Non-pigmented ciliary epithelial cell (primary cell): ENCODE data around the gene CARD11.
"Not testable (repeated sequence)": the region's sequence is repeated elsewhere in the genome, so short reads cannot be mapped to it uniquely, and the experiment has no call there.

Experiments used
- DNase-seq: peaks from one replicate; pipeline ENCODE4 v3.0.0-alpha.2; 2010; ENCODE audit warnings: low read depth

CARD11 gene

GRCh38 chr7:2924866-2925840, 118.5 kb downstream of the CARD11 start:
- DNase-seq: no peak

- DNase-seq: no peak
These were observed 119.6 kb downstream of the CARD11 start for GRCh38 chr7:2923886-2924574.

GRCh38 chr7:2923291-2923781, 120.3 kb downstream of the CARD11 start:
- DNase-seq: no peak

- DNase-seq: no peak
These were observed 120.8 kb downstream of the CARD11 start for GRCh38 chr7:2922866-2923265.

GRCh38 chr7:2922348-2922691, 121.3 kb downstream of the CARD11 start:
- no peak for DNase-seq

GRCh38 chr7:2921653-2922347, 121.9 kb downstream of the CARD11 start:
- DNase-seq: no peak

- no peak for DNase-seq
These were observed 122.6 kb downstream of the CARD11 start for GRCh38 chr7:2920956-2921652.

GRCh38 chr7:2920480-2920879, 123.2 kb downstream of the CARD11 start:
- not testable (repeated sequence) for DNase-seq

GRCh38 chr7:2920041-2920440, 123.6 kb downstream of the CARD11 start:
- DNase-seq: no peak

- DNase-seq: no peak
These were observed 124.4 kb downstream of the CARD11 start for GRCh38 chr7:2919256-2919655.

GRCh38 chr7:2918406-2918805, 125.3 kb downstream of the CARD11 start:
- no peak for DNase-seq

- DNase-seq: no peak
These were observed 128.6 kb downstream of the CARD11 start for GRCh38 chr7:2915023-2915422.

- DNase-seq: no peak
These were observed 129.8 kb downstream of the CARD11 start for GRCh38 chr7:2913760-2914387.

GRCh38 chr7:2912684-2913439, 130.8 kb downstream of the CARD11 start:
- DNase-seq: no peak

- DNase-seq: no peak
These were observed 132.2 kb downstream of the CARD11 start for GRCh38 chr7:2911466-2911865.

- no peak for DNase-seq
These were observed 134.1 kb downstream of the CARD11 start for GRCh38 chr7:2909471-2910039.

GRCh38 chr7:2909043-2909442, 134.6 kb downstream of the CARD11 start:
- DNase-seq: no peak

GRCh38 chr7:2908103-2908683, 135.5 kb downstream of the CARD11 start:
- no peak for DNase-seq

GRCh38 chr7:2906197-2906931, 137.3 kb downstream of the CARD11 start:
- no peak for DNase-seq
